Measurements from ENCODE around the gene GABRB3.

- TF ChIP-seq EP300 (IDR thresholded peaks at IDR 0.05), result no peak
- TF ChIP-seq CTCF (IDR thresholded peaks at IDR 0.05), result no peak
These were observed 221.4 kb downstream of the GABRB3 start for GRCh38 chr15:26551473-26551872.

Data from tibial nerve (tissue), 4 donors.